Muscle layer of duodenum (tissue), 2 donors: ENCODE data around the gene SPATA20.

Source experiments
- H3K27ac ChIP-seq: one replicate; pipeline ENCODE4 v1.7.0; 2013; ENCODE audit warnings: mild to moderate bottlenecking, low read length
- H3K27me3 ChIP-seq: one replicate; pipeline ENCODE4 v1.7.0; 2013; ENCODE audit warnings: low read depth, mild to moderate bottlenecking, control low read depth, low read length
- H3K36me3 ChIP-seq, 2 donors: one replicate each; pipeline ENCODE4 v1.7.0; 2013; ENCODE audit warnings: low read length in 2 of 2, control low read depth in 1 of 2, mild to moderate bottlenecking in 1 of 2; ENCODE audit not compliant: insufficient read depth in 2 of 2, control insufficient read depth in 1 of 2
- H3K4me1 ChIP-seq, 2 donors: one replicate each; pipeline ENCODE4 v1.7.0; 2013; ENCODE audit warnings: low read length in 2 of 2, mild to moderate bottlenecking in 2 of 2, control low read depth in 1 of 2, moderate library complexity in 1 of 2; ENCODE audit not compliant: insufficient read depth in 2 of 2, control insufficient read depth in 1 of 2
- H3K4me3 ChIP-seq, 2 donors: one replicate each; pipeline ENCODE4 v1.7.0; 2013; ENCODE audit warnings: low read length in 2 of 2, low read depth in 1 of 2, mild to moderate bottlenecking in 1 of 2
- H3K9me3 ChIP-seq, 2 donors: one replicate each; pipeline ENCODE4 v1.7.0; 2013; ENCODE audit warnings: low read length in 2 of 2, control low read depth in 1 of 2, mild to moderate bottlenecking in 1 of 2; ENCODE audit not compliant: control insufficient read depth in 1 of 2
- donor health status: healthy.

The SPATA20 gene

GRCh38 chr17:50542795-50543774, 3.9 kb upstream of the SPATA20 start:
- Histone ChIP-seq H3K36me3 (no peaks in the 10 kb centered on the region), H3K27ac (peak overlapping the region; percentile 53), H3K9me3 (no peaks in the 10 kb centered on the region), H3K27me3 (no peaks in the 10 kb centered on the region), H3K4me3 (peak overlapping the region; percentile 68 to 69), H3K4me1 (peaks cover 10 to 29% of the 10 kb centered on the region in 2 donors)

GRCh38 chr17:50544516-50544915, 2.5 kb upstream of the SPATA20 start:
- no peaks in the 10 kb centered on the region for H3K9me3 ChIP-seq
- H3K36me3 ChIP-seq = peaks cover 0 to 10% of the 10 kb centered on the region in 2 donors
- H3K4me1 ChIP-seq = peaks cover 10 to 29% of the 10 kb centered on the region in 2 donors
- no peak overlapping the region for H3K4me3 ChIP-seq
- no peak overlapping the region for H3K27ac ChIP-seq
- H3K27me3 ChIP-seq = no peaks in the 10 kb centered on the region

- no peaks in the 10 kb centered on the region for H3K9me3 ChIP-seq
- H3K36me3 ChIP-seq = peaks cover 0 to 16% of the 10 kb centered on the region in 2 donors
- no peak overlapping the region for H3K4me3 ChIP-seq
- no peak overlapping the region for H3K27ac ChIP-seq
- H3K27me3 ChIP-seq = no peaks in the 10 kb centered on the region
- H3K4me1 ChIP-seq = peaks cover 10 to 29% of the 10 kb centered on the region in 2 donors
Observed at GRCh38 chr17:50545311-50545710, 1.7 kb upstream of the SPATA20 start.

DNA sequence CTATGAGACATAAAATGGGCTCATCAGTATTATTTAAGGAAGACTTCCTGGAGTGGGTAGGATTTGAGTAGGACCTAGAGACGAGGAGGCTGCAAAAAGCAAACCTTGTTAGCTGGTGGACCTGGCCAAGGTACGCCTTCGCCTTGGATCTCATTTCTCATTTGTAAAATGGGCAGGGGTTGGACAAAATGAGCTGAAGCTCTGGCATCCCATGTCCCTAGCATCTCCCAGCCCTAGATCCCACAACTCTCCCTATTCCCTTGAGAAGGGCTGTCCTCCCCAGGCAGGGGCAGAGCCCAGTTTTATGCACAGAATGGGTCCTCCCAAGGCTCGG, 306 bp upstream of the SPATA20 start:
- peak overlapping the region; percentile 21 to 70 for H3K4me3 ChIP-seq

DNA sequence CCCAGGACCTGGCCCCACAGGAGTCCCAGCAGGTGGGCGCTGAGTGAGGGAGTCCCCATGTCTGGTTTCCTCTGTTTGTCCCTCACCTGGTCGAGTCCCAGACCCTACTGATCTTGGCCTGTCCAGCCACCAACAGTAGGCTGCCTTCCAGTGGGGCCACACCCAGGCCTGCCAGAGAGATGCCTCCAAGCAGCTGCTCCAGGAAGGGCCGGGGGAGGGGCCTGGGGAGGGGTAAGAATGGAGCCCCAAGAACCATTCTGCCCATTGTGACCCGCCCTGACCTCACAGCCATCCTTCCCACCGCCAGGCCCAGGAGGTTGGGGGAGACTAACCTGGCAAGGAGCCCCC, 736 bp downstream of the SPATA20 start:
- peaks cover 4 to 17% of the 10 kb centered on the region in 2 donors for H3K4me1 ChIP-seq
- H3K27me3 ChIP-seq = no peaks in the 10 kb centered on the region
- H3K36me3 ChIP-seq = peaks cover 0 to 25% of the 10 kb centered on the region in 2 donors
- H3K9me3 ChIP-seq = no peaks in the 10 kb centered on the region
- H3K27ac ChIP-seq = peak overlapping the region; percentile 60
- H3K4me3 ChIP-seq = peak overlapping the region; percentile 70 to 71

More for the DNA sequence above, 306 bp upstream of the SPATA20 start:
- H3K27me3 ChIP-seq = no peaks in the 10 kb centered on the region
- H3K36me3 ChIP-seq = peaks cover 0 to 21% of the 10 kb centered on the region in 2 donors
- H3K4me1 ChIP-seq = peaks cover 4 to 22% of the 10 kb centered on the region in 2 donors
- H3K9me3 ChIP-seq = no peaks in the 10 kb centered on the region
- no peak overlapping the region for H3K27ac ChIP-seq

- H3K36me3 ChIP-seq = peaks cover 0 to 25% of the 10 kb centered on the region in 2 donors
- H3K4me3 ChIP-seq = no peak overlapping the region
- peaks cover 4 to 14% of the 10 kb centered on the region in 2 donors for H3K4me1 ChIP-seq
- no peak overlapping the region for H3K27ac ChIP-seq
- no peaks in the 10 kb centered on the region for H3K9me3 ChIP-seq
- H3K27me3 ChIP-seq = no peaks in the 10 kb centered on the region
Observed at GRCh38 chr17:50548831-50549230, 1.9 kb downstream of the SPATA20 start.

- Histone ChIP-seq H3K4me1 (peaks cover 4 to 14% of the 10 kb centered on the region in 2 donors), H3K4me3 (no peak overlapping the region), H3K27me3 (no peaks in the 10 kb centered on the region), H3K27ac (no peak overlapping the region), H3K9me3 (no peaks in the 10 kb centered on the region), H3K36me3 (peaks cover 0 to 25% of the 10 kb centered on the region in 2 donors)
Observed at GRCh38 chr17:50549256-50549941, 2.4 kb downstream of the SPATA20 start.

GRCh38 chr17:50549969-50550368, 3.0 kb downstream of the SPATA20 start:
- H3K27ac ChIP-seq = no peak overlapping the region
- no peaks in the 10 kb centered on the region for H3K27me3 ChIP-seq
- H3K4me1 ChIP-seq = peaks cover 4 to 14% of the 10 kb centered on the region in 2 donors
- no peak overlapping the region for H3K4me3 ChIP-seq
- H3K9me3 ChIP-seq = no peaks in the 10 kb centered on the region
- H3K36me3 ChIP-seq = peaks cover 0 to 26% of the 10 kb centered on the region in 2 donors

DNA sequence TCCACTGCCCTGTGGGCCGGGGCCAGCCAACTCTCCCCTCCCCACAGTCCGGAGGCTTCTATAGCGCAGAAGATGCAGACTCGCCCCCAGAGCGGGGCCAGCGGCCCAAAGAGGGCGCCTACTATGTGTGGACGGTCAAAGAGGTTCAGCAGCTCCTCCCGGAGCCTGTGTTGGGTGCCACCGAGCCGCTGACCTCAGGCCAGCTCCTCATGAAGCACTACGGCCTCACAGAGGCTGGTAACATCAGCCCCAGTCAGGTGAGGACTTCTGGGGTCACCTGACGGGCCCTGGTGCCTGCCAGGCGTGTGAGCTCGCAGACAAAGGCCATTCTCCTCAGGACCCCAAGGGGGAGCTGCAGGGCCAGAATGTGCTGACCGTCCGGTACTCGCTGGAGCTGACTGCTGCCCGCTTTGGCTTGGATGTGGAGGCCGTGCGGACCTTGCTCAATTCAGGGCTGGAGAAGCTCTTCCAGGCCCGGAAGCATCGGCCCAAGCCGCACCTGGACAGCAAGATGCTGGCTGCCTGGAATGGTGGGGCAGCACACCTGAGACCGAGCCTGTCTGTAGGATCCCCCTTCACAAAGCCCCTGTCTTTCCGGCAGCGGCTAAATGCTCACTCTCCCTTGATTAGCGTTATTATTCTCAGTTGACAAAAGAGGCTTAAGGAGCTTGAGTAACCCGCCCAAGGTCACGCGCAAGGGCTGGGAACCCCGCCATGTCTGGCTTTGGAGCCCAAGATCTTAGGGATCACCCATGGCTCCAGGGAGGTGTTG, 3.9 kb downstream of the SPATA20 start:
- Histone ChIP-seq H3K4me3 (no peak overlapping the region), H3K4me1 (peaks cover 4 to 14% of the 10 kb centered on the region in 2 donors), H3K27ac (no peak overlapping the region), H3K36me3 (peaks cover 0 to 35% of the 10 kb centered on the region in 2 donors), H3K9me3 (no peaks in the 10 kb centered on the region), H3K27me3 (no peaks in the 10 kb centered on the region)

DNA sequence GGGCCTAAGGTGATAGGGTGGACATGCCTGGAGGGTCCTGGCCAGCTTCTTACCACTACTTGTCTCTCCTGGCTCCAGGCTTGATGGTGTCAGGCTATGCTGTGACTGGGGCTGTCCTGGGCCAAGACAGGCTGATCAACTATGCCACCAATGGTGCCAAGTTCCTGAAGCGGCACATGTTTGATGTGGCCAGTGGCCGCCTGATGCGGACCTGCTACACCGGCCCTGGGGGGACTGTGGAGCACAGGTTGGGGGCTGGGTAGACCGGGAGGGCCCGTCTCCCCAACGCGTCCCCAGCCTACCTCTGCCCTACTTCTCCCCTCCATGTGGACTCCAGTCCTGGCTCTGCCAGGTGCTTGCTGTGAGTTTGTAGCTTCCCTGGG, 4.5 kb downstream of the SPATA20 start:
- Histone ChIP-seq H3K27me3 (no peaks in the 10 kb centered on the region), H3K4me3 (no peak overlapping the region), H3K9me3 (no peaks in the 10 kb centered on the region), H3K4me1 (peaks cover 4 to 14% of the 10 kb centered on the region in 2 donors), H3K27ac (no peak overlapping the region), H3K36me3 (peaks cover 0 to 40% of the 10 kb centered on the region in 2 donors)

- Histone ChIP-seq H3K4me3 (no peak overlapping the region), H3K36me3 (peaks cover 0 to 43% of the 10 kb centered on the region in 2 donors), H3K9me3 (no peaks in the 10 kb centered on the region), H3K27me3 (no peaks in the 10 kb centered on the region), H3K27ac (no peak overlapping the region), H3K4me1 (peaks cover 4 to 10% of the 10 kb centered on the region in 2 donors)
Observed at GRCh38 chr17:50551884-50552283, 4.9 kb downstream of the SPATA20 start.
